HuH-7.5 (cell line): ENCODE results near the gene TAPBPL.
"Not testable (repeated sequence)": the region's sequence is repeated elsewhere in the genome, so short reads cannot be mapped to it uniquely, and the experiment has no call there.

Source experiments
- DNase-seq: peaks from one replicate; pipeline ENCODE4 v3.0.0; 2011; ENCODE audit warnings: low spot score

The TAPBPL gene

DNA sequence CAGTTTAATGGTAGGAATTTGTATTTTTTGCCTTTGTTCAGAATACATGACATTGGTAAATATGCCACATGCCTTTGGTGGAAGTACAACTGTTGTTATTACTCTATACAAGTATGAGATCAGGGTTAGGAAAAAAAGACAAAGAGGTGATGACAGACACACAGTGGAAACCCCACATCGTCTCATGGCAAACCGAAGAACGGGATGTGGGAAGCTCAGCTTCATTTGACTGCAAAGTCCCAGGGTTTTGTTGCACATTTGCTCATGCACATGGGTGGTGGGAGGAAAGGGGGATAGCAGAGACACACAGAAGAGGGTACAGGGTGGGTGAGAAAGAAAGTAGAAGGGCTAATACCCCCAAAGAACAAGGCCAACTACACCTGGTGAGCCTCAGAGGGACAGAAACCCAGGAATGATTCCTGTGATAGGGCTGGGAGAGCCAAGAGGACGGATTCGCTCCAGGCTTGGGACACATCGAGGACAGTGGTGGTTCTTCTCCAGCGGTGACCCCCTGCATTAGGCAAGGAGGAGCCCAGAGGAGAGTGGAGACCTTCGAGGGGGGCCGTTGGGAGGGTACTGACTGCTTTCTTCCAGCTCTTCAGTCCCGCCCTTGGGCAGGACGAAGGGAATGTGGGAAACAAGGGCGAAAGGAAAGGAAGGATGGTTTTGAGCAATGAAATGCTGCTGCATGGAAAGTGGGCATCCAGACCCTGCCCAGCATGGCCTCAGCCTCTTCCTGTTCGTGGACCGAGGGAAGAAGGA lies 10.6 kb downstream of the TAPBPL start:
- DNase-seq, result no peak

DNA sequence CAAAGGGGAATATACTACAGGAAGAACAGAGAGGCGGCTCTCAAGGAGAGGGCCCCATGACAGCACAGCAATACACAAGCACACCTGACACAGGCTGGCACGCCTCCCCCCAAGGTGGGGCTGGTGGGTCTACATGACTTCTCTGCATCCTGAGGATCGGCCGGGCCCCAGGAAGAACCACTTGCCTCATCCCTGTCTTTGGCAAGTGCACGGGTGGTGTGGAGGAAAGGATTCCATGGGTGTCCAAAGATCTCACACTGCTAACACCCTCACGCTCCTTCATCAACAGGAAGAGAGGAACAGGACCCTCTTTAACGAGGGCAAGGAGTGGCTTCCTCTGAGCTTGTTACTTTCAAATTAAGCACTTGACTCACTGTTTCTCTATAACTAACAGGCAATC lies 11.4 kb downstream of the TAPBPL start:
- no peak for DNase-seq

DNA sequence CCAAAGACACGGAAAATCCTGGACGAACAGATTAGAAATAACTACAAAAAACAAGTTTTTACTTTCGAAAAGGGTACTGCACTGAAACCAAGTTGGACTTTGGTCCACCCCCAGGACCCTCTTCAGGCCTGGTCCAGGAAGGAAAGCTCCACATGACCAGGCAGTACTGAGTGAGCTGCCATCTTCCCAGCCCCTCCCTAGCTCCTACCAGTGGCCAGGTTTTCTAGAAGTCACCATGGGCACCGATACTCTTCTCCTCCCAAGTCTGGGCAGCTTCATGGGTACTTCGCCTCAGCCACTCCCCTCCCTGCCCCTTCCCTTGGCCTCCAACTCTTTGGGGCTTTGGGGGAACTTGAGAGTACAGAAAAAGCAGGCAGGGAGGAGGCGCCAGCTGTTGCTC lies 12.0 kb downstream of the TAPBPL start:
- no peak for DNase-seq

DNA sequence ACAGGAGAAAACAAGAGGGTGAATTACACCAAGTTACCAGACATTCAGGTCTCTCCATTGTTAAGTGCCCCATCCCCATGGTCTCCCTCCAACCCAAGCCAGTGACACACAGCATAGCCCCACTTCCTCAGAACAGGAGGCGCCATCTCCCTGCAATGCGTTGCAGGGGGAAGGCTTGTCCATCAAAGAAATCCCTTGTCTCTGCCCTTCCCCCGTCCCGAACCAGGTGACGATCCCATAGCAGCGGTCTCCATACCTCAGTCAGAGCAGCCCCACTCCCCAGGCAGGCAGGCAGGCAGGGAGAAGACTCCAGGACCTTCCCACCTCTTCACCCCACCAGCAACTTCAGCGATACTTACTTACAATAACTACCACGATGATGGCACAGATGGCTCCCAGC lies 12.7 kb downstream of the TAPBPL start:
- DNase-seq, result no peak

DNA sequence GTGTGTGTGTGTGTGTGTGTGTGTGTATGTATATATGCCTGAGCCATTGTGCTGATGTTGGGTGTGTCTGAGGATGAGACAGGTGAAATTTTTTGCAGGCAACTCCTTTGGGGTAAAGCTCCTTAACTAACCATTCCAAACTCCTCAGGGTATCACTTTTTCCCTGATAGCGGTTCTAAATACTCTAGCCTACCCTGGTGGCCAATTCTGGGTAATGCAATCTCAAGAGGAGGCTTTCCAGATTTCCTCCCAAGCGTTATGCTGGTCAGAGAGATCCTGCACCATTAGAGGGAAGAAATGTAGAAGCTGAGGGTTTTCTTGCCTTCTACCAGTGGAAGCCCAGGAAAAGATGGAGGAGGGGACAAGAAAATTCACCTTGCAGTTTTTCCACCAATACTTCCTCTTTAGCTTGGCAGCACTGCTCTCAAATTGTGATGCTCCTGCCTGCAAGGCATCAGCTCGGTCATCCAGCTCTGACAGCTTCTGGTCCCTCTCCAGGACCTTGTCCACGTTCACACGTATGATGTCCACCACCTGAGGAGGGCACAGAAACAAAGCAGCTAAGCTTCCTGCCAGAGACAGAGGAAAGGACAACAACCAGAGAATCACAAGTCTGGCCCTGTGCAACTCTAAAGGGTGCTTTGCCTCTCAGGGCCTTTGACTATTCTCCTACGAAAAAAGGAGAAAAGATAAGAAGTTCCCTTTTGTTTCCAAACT lies 13.8 kb downstream of the TAPBPL start:
- peak; percentile 78 for DNase-seq

DNA sequence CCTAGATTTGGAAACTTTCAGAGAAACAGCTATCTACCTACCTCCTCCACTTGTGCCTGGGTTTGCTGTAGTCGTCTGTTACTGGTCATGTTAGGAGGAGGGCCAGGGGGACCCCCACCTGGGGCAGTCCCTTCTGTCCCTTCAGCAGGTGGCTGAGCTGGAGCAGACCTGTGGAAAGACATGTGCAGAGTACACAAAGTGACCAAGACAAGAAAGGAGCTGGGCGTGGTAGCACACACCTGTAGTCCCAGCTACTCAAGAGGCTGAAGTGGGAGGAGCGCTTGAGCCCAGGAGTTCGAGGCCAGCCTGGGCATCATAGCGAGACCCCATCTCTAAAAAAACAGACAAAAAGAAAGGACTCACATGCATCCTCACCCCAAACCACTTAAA lies 14.3 kb downstream of the TAPBPL start:
- DNase-seq, result no peak

DNA sequence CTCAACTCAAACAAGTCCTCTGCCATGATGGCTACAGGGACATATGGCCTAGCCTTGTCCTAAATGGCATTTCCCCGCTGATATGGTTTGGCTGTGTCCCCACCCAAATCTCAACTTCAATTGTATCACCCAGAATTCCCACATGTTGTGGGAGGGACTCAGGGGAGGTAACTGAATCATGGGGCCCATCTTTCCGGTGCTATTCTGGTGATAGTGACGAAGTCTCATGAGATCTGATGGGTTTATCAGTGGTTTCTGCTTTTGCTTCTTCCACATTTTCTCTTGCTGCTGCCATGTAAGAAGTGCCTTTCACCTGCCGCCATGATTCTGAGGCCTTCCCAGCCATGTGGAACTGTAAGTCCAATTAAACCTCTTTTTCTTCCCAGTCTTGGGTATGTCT lies 14.9 kb downstream of the TAPBPL start:
- DNase-seq, result not testable (repeated sequence)

DNA sequence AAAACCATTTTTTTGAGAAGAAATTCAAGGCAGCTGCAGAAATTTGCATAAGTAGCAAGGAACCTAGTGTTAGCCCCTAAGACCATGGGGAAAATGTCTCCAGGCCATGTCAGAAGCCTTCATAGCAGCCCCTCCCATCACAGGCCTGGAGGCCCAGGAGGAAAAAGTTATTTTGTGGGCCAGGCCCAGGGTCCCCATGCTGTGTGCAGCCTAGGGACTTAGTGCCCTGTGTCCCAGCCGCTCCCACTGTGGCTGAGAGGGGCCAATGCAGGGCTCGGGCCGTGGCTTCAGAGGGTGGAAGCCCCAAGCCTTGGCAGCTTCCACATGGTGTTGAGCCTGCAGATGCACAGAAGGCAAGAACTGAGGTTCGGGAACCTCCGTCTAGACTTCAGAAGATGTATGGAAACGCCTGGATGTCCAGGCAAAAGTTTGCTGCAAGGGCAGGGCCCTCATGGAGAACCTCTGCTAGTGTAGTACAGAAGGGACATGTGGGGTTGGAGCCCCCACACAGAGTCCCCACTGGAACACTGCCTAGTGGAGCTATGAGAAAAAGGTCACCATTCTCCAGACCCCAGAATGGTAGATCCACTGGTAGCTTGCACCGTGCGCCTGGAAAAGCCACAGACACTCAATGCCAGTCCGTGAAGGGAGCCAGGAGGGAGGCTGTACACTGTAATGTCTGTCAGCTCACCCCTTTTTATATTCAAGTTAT lies 15.9 kb downstream of the TAPBPL start:
- DNase-seq, result not testable (repeated sequence)

DNA sequence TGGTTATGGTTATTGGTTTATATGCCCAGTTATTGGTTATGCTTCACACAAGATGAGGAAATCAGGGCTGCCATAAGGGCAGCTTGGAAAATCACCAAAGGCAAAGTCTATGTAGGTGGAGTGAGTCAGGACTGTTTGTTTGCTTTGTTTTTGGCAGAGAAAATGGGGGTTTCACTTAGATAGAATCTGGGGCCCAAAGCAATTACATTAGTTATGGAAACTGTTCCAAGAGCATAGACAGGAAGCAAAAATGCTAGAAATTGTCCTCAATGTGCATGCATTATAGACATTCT lies 16.4 kb downstream of the TAPBPL start:
- DNase-seq, result no peak

DNA sequence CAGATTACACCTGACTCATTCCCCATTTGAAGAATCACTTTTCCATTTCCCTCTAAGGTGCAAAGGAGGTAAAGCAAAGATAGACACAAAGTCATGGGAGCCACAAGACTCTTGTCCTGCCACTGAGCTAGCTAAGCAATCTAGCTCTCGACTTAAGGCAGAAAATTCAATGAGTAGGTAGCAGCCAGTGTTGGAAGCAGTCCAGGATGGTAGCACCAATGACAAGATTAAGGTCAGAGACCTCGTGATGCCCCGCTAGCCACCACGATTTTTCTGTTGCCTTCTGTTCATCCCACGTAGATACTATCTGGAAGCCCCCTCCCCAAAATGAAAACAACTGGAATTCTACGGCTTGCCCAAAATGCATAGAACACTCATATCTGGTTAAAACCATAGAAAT lies 17.2 kb downstream of the TAPBPL start:
- DNase-seq, result no peak

DNA sequence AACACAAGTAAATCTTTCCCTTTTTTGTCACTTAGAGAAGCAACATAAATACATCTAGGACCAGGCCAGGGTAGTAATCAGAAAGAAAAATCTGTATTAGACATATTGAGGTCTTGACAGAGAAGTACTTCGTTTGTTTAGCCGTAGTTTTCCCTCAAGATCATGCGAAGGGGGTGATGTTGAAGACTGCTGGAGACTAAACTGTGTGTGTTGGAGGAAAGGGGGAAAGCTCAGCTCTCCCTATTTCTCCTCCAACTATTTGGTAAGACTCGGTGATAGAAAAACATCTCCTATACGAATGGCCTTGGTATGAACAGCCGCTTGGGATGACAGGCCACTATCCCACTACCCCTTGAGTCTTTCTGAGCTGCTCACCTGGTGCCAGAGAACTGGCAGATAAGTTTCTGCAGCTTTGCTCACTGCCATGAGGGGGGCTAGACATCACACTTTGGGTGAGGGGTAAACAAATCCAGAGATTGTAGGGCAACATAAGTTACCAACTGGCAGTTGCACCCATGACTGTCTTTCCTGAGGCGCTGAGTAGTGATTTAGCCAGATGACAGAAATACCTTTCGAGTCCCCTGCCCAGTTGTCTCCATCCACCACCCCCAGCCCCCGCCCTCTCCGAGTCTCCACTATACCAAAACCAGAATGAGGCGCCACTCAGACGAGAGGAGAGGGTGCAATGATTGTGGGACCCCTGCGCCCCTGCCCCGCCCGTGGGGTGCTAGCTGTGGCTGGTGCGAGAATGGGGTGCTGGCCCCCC lies 17.9 kb downstream of the TAPBPL start:
- DNase-seq, result no peak

DNA sequence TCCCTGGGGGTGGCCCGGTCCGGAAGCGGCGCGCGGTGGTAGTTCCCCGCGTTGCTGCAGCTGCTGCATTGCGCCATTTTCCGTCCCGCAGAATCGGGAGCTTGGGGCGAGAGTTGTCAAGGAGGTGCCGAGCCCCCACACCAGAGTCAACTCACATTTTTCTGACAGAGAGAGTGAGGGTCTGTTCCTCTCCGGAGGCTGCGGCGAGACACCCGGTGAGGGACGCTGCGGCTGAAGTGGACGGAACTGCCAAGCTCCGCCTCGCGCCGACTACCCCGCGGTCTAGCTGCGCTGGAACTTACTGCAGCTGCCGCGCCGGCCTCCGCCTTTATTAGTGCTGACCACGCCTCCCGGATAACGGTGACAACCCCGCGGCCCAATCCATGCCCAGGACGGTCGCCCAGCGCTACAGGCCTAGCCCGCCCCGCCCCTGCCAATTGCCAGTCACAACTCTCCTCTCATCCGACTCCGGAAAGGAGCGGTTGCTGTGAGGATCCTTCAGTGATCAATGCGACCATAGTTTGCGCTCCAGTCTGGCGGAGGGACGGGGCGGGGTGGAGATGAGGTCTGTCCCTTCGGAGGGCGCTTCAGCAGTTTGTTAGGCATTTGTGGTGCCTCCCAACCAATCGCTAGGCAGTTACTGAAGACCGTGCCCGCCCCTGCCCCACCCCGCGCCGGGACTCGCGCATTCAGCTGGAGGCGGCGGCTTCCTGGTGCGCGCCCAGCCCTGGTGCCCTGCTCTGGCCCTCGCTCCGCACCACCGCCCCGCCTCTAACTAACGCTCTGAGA lies 18.7 kb downstream of the TAPBPL start, which contains the start of gene VAMP1:
Gene VAMP1, minus strand, starts transcription at position 303 of the 789 bp plus-strand sequence. Its CDS starts 146 bp downstream, at position 157.
- peak; percentile 96 for DNase-seq

DNA sequence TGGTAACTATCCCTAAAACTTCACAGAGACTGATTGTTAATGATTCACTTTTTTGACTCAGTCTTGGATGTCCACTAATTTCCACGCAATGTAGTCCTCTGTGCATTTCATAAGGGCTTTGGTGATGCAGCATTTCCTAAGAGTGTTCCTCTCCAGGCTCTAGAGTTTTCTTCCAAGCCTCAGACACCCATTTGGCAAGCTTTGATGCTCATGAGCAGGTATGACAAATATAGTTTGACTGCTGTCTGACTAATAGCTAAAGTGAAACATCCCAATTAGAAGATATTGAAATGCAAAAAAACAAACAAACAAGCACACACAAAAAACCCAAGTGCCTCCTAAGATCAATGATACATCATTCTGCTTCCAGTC lies 20.1 kb downstream of the TAPBPL start:
- no peak for DNase-seq

DNA sequence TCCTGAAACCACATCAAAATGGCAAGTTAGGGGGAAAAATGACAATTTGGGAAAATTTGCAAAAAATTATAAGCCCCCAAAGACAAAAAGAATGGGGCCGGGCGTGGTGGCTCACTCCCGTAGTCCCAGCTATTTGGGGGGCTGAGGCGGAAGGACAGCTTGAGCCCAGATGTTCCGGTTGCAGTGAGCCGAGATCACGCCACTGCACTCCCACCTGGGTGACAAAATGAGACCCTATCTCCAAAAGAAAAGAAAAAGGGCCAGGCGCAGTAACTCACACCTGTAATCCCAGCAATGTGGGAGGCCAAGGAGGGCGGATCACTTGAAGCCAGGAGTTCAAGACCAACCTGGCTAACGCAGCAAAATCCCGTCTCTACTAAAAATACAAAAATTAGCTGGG lies 20.6 kb downstream of the TAPBPL start:
- no peak for DNase-seq

DNA sequence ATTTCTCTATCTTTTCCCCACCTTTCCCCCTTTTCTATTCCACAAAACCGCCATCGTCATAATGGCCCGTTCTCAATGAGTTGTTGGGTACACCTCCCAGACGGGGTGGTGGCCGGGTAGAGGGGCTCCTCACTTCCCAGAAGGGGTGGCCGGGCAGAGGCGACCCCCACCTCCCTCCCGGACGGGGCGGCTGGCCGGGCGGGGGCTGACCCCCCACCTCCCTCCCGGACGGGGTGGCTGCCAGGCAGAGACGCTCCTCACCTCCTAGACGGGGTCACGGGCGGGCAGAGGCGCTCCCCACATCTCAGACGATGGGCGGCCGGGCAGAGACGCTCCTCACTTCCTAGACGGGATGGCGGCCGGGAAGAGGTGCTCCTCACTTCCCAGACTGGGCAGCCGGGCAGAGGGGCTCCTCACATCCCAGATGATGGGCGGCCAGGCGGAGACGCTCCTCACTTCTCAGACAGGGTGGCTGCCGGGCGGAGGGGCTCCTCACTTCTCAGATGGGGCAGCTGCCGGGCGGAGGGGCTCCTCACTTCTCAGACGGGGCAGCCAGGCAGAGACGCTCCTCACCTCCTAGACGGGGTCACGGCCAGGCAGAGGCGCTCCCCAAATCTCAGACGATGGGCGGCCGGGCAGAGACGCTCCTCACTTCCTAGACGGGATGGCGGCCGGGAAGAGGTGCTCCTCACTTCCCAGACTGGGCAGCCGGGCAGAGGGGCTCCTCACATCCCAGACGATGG lies 23.6 kb downstream of the TAPBPL start:
- DNase-seq, result not testable (repeated sequence)

DNA sequence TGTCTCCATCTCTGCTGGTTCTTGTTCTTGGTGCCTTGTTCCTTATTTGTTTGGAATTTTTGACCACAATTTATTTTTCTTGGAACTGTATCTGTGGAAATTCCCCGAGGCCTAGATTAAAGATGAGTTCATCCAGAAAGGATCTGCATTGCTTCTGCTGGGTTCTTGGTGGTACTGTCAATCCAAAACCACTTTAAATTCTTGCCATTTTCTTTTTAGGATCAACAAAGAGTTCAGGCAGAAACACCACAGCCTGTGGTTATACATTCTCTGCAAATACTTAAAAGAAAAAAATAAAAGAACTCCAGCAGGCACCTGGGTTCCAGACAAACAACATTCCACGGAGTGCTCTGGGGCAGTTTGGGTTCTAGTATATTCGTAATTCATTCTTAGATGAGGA lies 24.6 kb downstream of the TAPBPL start:
- no peak for DNase-seq

DNA sequence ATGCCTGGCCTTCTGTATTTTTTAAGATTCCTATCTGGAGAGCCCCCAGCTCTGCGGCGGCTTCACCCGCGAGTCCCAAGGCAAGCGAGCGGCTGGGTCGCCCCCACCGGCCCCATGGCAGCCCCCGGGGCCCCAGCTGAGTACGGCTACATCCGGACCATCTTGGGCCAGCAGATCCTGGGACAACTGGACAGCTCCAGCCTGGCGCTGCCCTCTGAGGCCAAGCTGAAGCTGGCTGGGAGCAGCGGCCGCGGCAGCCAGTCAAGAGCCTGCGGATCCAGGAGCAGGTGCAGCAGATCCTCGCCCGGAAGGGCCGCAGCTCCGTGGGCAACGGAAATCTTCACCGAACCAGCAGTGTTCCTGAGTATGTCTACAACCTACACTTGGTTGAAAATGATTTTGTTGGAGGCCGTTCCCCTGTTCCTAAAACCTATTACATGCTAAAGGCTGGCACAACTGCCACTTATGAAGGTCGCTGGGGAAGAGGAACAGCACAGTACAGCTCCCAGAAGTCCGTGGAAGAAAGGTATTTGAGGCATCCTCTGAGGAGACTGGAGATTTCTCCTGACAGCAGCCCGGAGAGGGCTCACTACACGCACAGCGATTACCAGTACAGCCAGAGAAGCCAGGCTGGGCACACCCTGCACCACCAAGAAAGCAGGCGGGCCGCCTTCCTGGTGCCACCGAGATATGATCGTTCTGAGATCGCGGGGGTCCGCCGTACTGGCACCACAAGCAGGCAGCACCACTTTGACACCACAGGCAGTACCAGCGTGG lies 25.9 kb downstream of the TAPBPL start:
- not testable (repeated sequence) for DNase-seq

DNA sequence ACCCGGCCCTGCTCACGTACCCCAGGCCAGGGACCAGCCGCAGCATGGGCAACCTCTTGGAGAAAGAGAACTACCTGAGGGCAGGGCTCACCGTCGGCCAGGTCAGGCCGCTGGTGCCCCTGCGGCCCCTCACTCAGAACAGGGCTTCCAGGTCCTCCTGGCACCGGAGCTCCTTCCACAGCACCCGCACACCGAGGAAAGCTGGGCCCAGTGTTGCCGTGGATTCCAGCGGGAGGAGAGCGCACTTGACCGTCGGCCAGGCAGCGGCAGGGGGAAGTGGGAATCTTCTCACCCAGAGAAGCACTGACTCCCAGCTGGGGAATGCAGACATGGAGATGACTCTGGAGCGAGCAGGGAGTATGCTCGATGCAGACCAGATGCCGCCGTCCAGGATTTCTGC lies 26.6 kb downstream of the TAPBPL start:
- no peak for DNase-seq

DNA sequence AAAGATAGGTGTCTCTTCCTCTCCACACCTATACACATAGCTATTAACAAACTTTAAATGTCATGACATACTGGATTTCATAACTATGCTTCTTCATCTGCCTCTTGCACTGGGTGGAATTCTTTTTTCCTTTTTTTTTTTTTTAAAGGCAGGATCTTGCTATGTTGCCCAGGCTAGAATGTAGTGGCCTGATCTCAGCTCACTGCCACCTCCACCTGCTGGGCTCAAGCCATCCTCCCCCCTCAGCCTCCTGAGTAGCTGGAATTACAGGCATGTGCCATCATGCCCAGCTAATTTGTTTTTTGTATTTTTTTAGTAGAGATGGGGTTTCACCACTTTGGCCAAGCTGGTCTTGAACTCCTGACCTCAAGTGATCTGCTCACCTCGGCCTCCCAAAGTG lies 36.4 kb downstream of the TAPBPL start:
- no peak for DNase-seq

DNA sequence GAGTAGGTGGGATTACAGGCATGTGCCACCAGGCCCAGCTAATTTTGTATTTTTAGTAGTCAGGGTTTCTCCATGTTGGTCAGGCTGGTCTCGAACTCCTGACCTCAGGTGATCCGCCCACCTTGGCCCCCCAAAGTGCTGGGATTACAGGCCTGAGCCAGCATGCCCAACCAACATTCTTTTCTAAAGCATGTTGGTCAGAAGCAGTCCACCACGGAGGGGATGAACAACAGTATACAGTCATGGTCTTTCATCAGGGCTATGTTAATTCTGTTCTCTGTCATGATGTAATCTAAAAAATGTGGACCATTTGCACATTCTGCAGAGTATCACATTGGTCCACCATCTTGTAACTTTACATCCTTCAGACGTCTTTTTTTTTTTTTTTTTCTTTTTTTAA lies 37.6 kb downstream of the TAPBPL start:
- DNase-seq, result no peak
